ENCODE data around the gene PTGES3L.

PTGES3L gene

DNA sequence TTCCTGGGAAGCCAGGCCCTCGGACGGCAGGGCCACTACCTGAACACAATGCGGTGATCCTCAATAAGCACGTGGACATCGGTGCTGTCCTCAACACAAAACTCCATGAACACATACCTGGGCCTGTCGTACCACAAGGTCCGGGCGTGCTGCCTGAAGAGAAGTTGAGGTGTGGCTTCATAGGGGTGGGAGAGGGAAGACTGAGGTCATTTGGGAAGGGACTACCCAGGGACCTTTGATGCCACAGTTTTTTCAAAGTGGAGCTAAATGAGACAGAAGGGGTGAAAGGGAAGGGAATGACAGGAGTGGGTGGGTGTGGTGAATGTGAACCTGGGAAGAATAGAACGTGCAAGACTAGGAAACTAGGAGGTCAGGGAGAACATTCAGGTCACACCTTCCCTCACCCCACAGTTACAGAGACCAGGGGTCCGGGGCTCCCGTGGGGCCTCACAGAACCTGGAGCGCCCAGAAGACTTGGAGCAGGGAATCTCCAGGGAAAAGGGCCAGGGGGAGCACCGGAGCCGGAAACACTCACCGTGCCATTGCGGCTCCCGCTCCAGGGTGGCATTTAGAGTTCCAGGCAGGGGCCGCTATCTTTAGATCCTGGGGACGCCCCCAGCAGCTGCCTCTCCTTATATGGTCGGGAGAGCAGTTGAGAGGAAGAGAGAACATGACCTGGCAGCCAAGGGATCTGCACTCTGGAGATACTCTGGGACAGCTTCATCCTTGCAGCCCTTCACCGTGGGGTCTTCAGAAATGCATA is at the start of gene PTGES3L:
Gene PTGES3L, minus strand, starts transcription at position 570 of the 763 bp plus-strand sequence. Its CDS starts 27 bp downstream, at position 543.
- peak within 1 kb of the TSS; percentile 44 for H3K9ac ChIP-seq (ENCODE audit: low read length)
- H3K4me3 ChIP-seq (ENCODE audit: low read depth in 1 of 2, low read length in 2 of 2) = peak within 1 kb of the TSS; percentile 85 to 88
- peak within 1 kb of the TSS; percentile 98 for H3K27ac ChIP-seq (ENCODE audit: low read depth, low read length)
- H3K36me3 ChIP-seq (ENCODE audit: insufficient read depth, low read length) = no peaks in the 10 kb centered on the region
- peaks cover 29% of the 10 kb centered on the region for H3K4me1 ChIP-seq (ENCODE audit: insufficient read depth, low read length)
- no peaks in the 10 kb centered on the region for H3K9me3 ChIP-seq (ENCODE audit: low read length)
- no peaks in the 10 kb centered on the region for H3K27me3 ChIP-seq (ENCODE audit: control insufficient read depth in 1 of 2, insufficient read depth in 2 of 2, low read length in 2 of 2)

- H3K9ac ChIP-seq (ENCODE audit: low read length) = no peak overlapping the region
- no peaks in the 10 kb centered on the region for H3K36me3 ChIP-seq (ENCODE audit: insufficient read depth, low read length)
- no peaks in the 10 kb centered on the region for H3K9me3 ChIP-seq (ENCODE audit: low read length)
- H3K27ac ChIP-seq (ENCODE audit: low read depth, low read length) = no peak overlapping the region
- H3K4me3 ChIP-seq (ENCODE audit: low read depth in 1 of 2, low read length in 2 of 2) = no peak overlapping the region
- no peaks in the 10 kb centered on the region for H3K4me1 ChIP-seq (ENCODE audit: insufficient read depth, low read length)
- H3K27me3 ChIP-seq (ENCODE audit: control insufficient read depth in 1 of 2, insufficient read depth in 2 of 2, low read length in 2 of 2) = no peaks in the 10 kb centered on the region
Observed at GRCh38 chr17:43028221-43028861, 48.5 kb upstream of the PTGES3L start.

DNA sequence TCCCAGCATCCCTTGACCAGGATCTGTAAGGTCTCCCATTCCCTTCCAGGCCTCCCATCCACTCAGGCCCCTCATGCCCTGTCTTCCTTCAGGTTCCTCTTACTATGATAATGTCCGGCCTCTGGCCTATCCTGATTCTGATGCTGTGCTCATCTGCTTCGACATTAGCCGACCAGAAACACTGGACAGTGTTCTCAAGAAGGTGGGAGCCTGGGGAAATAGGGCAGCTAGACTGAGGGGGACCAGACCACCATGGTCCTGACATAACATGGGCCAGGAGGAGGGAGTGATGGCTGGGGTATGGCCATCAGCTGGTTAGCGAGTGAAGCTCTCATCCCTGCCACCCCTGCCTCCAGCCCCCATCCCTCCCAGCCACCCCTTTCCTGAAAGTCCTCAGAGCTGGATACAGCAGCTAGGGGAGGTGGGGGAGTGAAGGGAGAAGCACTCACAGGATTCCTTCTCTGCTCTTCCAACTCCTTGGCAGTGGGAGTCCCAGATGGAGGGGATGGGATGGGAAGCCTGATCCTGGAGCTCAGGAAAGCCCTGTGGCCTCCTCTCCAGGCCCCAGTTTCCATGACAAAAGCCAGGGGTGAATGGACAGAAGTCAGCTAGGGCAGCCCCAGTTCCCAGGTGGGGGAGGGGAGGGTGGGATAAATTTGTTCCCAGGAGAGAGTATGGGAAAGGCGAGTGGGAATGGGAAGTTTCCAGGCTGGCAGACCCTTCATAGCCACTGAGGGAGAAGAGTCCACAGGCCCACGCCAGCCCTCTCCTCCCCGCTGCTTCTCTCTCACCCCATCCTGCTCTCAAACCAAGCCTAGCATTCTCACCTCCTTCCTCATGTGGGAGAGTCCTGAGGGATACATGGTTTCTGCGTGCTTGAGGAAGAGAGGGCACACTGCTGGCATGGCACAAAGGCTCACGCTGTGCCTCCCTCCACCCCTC is 47.5 kb upstream of the PTGES3L start:
- Histone ChIP-seq H3K9ac (ENCODE audit: low read length) (no peak overlapping the region), H3K9me3 (ENCODE audit: low read length) (no peaks in the 10 kb centered on the region), H3K27ac (ENCODE audit: low read depth, low read length) (no peak overlapping the region), H3K36me3 (ENCODE audit: insufficient read depth, low read length) (no peaks in the 10 kb centered on the region), H3K27me3 (ENCODE audit: control insufficient read depth in 1 of 2, insufficient read depth in 2 of 2, low read length in 2 of 2) (no peaks in the 10 kb centered on the region), H3K4me3 (ENCODE audit: low read depth in 1 of 2, low read length in 2 of 2) (no peak overlapping the region), H3K4me1 (ENCODE audit: insufficient read depth, low read length) (no peaks in the 10 kb centered on the region)

GRCh38 chr17:43026595-43026994 is 46.7 kb upstream of the PTGES3L start:
- Histone ChIP-seq H3K4me1 (ENCODE audit: insufficient read depth, low read length) (no peaks in the 10 kb centered on the region), H3K9ac (ENCODE audit: low read length) (no peak overlapping the region), H3K27ac (ENCODE audit: low read depth, low read length) (no peak overlapping the region)

DNA sequence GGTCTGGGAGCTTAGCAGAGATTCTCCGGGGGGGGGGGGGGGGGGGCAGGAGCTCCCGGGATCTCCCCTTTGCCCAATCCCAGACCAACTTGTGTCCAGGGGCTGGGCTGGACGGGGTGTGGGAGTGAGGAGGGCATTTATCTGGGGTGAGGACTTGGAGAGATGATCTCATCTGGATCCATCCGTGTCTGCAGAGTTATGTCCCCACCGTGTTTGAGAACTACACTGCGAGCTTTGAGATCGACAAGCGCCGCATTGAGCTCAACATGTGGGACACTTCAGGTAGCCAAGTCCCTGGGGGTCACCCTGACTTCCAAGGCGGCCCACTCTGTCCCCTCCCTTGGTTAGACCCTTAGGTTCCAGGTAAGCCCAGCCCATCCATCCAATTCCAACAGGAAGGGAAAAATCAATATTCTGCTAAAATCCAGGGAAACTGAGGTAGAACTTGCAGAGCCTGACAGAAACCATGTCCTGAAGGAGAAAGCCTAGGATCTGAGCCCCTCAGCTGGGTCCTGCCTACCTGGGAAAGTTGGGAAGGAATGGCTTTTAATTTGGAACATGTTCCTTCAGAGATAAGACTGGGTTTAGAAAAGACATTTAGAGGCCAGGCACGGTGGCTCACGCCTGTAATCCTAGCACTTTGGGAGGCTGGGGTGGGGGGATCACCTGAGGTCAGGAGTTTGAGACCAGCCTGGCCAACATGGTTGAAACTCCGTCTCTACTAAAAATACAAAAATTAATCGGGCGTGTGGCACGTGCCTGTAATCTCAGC is 46.1 kb upstream of the PTGES3L start:
- Histone ChIP-seq H3K4me1 (ENCODE audit: insufficient read depth, low read length) (no peaks in the 10 kb centered on the region), H3K27ac (ENCODE audit: low read depth, low read length) (peak overlapping the region; percentile 1), H3K27me3 (ENCODE audit: control insufficient read depth in 1 of 2, insufficient read depth in 2 of 2, low read length in 2 of 2) (no peaks in the 10 kb centered on the region), H3K4me3 (ENCODE audit: low read depth in 1 of 2, low read length in 2 of 2) (no peak overlapping the region), H3K9ac (ENCODE audit: low read length) (no peak overlapping the region), H3K36me3 (ENCODE audit: insufficient read depth, low read length) (no peaks in the 10 kb centered on the region), H3K9me3 (ENCODE audit: low read length) (no peaks in the 10 kb centered on the region)

More at GRCh38 chr17:43026595-43026994, 46.7 kb upstream of the PTGES3L start:
- Histone ChIP-seq H3K27me3 (ENCODE audit: control insufficient read depth in 1 of 2, insufficient read depth in 2 of 2, low read length in 2 of 2) (no peaks in the 10 kb centered on the region), H3K9me3 (ENCODE audit: low read length) (no peaks in the 10 kb centered on the region), H3K36me3 (ENCODE audit: insufficient read depth, low read length) (no peaks in the 10 kb centered on the region), H3K4me3 (ENCODE audit: low read depth in 1 of 2, low read length in 2 of 2) (no peak overlapping the region)

GRCh38 chr17:43025290-43025657 is 45.4 kb upstream of the PTGES3L start:
- Histone ChIP-seq H3K36me3 (ENCODE audit: insufficient read depth, low read length) (no peaks in the 10 kb centered on the region), H3K9me3 (ENCODE audit: low read length) (no peaks in the 10 kb centered on the region), H3K4me1 (ENCODE audit: insufficient read depth, low read length) (peaks cover under 1% of the 10 kb centered on the region), H3K4me3 (ENCODE audit: low read depth in 1 of 2, low read length in 2 of 2) (peak overlapping the region in 1 of 2 donors; percentile 50), H3K27me3 (ENCODE audit: control insufficient read depth in 1 of 2, insufficient read depth in 2 of 2, low read length in 2 of 2) (no peaks in the 10 kb centered on the region), H3K27ac (ENCODE audit: low read depth, low read length) (peak overlapping the region; percentile 1), H3K9ac (ENCODE audit: low read length) (no peak overlapping the region)

DNA sequence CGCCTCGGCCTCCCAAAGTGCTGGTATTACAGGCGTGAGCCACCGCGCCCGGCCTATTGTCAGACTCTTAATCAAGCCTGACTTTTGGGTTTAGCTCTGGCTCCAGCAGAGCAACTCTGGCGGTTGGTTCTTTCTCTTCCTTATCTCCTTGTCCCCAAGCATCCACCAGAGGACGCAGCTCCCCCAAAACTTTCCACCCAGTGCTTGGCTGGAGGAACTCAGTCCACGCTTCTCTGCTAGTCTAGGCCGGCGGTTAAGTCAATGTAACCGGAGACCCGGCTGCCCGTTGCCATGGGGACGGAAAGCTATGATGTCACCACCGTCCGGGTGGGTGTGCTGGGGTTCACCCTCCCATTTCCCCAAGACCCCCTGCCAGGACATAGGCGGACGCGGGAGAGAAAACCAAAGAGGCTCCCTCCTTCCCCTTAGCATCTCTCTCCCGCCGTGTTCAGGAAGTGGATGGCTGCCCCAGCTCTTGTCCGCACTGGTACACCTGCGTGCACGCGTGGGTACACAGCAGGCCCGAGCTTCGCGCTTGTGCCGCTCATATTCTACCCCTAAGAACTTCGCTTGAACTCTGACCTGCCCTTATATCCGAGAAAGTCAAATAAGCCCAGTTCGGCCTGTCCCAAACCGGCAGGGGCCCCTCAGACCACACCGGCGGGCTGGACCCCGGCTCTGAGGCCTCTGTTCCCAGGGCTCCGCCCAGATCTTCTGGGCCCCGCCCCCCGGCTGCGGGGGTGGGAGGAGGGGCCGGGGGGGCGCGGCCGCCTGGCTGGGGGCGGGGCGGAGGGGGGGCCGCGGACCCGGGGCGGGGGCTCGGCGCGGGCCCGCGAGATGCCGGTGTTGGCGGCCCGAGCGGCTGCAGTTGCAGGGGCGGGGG is 44.8 kb upstream of the PTGES3L start, which contains the start of gene RND2:
Gene RND2, plus strand, starts transcription at position 825 of the 883 bp plus-strand sequence. CDS start 117 bp downstream, outside the sequence.
- Histone ChIP-seq H3K27ac (ENCODE audit: low read depth, low read length) (peak within 1 kb of the TSS; percentile 90), H3K4me3 (ENCODE audit: low read depth in 1 of 2, low read length in 2 of 2) (peak within 1 kb of the TSS; percentile 71 to 93), H3K9me3 (ENCODE audit: low read length) (no peaks in the 10 kb centered on the region), H3K9ac (ENCODE audit: low read length) (peak within 1 kb of the TSS; percentile 86), H3K27me3 (ENCODE audit: control insufficient read depth in 1 of 2, insufficient read depth in 2 of 2, low read length in 2 of 2) (no peaks in the 10 kb centered on the region), H3K36me3 (ENCODE audit: insufficient read depth, low read length) (no peaks in the 10 kb centered on the region), H3K4me1 (ENCODE audit: insufficient read depth, low read length) (peaks cover 7% of the 10 kb centered on the region)

DNA sequence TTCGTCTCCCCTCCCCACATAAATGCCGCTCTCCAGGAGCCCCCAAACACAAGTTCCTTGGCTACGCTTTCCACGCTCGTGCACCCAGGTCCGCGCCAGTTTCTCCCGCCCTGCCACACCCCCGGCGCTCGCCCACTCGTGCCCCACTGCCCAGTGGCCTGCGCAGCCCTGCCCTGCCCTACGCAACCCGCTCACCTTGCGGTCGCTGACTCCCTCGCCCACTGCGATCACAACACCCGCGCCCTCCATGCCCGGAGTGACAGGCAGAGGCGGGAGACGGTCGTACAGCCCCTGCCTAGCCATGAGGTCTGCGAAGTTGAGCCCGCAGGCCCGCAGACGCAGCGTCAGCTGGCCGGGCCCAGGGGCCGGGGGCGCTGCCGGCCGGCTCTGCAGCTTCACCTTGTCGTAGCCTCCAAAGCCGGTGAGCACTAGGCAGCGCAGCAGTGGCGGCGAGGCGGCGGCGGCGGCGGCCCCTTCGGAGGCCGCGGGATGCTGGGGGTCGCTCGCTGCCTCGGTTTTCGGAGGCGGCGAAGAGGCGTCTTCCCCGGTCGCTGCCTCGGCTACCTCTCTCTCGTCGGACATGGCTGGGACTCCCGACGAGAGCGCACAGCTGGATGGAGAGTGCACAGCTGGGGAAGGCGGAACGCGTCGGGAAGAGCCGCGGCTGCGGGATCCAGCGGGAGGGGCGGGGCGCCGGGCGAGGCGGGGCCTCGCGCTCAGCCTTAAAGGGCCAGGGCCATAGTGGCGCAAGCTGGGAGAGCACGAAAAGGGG is 42.0 kb upstream of the PTGES3L start, which contains the start of gene VAT1:
Gene VAT1, minus strand, starts transcription at position 645 of the 772 bp plus-strand sequence. Its CDS starts 63 bp downstream, at position 582.
- H3K9me3 ChIP-seq (ENCODE audit: low read length) = no peaks in the 10 kb centered on the region
- H3K27me3 ChIP-seq (ENCODE audit: control insufficient read depth in 1 of 2, insufficient read depth in 2 of 2, low read length in 2 of 2) = no peaks in the 10 kb centered on the region
- H3K36me3 ChIP-seq (ENCODE audit: insufficient read depth, low read length) = peaks cover 11% of the 10 kb centered on the region
- peak within 1 kb of the TSS; percentile 62 to 84 for H3K4me3 ChIP-seq (ENCODE audit: low read depth in 1 of 2, low read length in 2 of 2)
- peaks cover 26% of the 10 kb centered on the region for H3K4me1 ChIP-seq (ENCODE audit: insufficient read depth, low read length)
- H3K9ac ChIP-seq (ENCODE audit: low read length) = peak within 1 kb of the TSS; percentile 53
- H3K27ac ChIP-seq (ENCODE audit: low read depth, low read length) = peak within 1 kb of the TSS; percentile 90

GRCh38 chr17:43020789-43021740 is 41.2 kb upstream of the PTGES3L start:
- Histone ChIP-seq H3K4me3 (ENCODE audit: low read depth in 1 of 2, low read length in 2 of 2) (peak overlapping the region; percentile 62 to 84), H3K36me3 (ENCODE audit: insufficient read depth, low read length) (peaks cover 17% of the 10 kb centered on the region), H3K9me3 (ENCODE audit: low read length) (no peaks in the 10 kb centered on the region), H3K27me3 (ENCODE audit: control insufficient read depth in 1 of 2, insufficient read depth in 2 of 2, low read length in 2 of 2) (no peaks in the 10 kb centered on the region), H3K27ac (ENCODE audit: low read depth, low read length) (peak overlapping the region; percentile 90), H3K4me1 (ENCODE audit: insufficient read depth, low read length) (peaks cover 30% of the 10 kb centered on the region), H3K9ac (ENCODE audit: low read length) (peak overlapping the region; percentile 53)

All from muscle layer of colon (tissue), 2 donors.